ENCODE data around the gene KLHL14. TPM values are rescaled to one million over a fixed set of nuclear protein-coding genes. Genes with fewer than 3 reads are reported as not detected.

The KLHL14 gene
- total RNA-seq, 6 donors from 2014 or later, result 0.20 to 0.49 (median 0.44) TPM; not detected in 3

- TF ChIP-seq POLR2A (IDR thresholded peaks at IDR 0.05) (no peak), POLR2AphosphoS5 (IDR thresholded peaks at IDR 0.05) (no peak), CTCF (IDR thresholded peaks at IDR 0.05) (no peak), EP300 (IDR thresholded peaks at IDR 0.05) (no peak)
- no peaks in the 10 kb centered on the region for H3K36me3 ChIP-seq
- H3K4me3 ChIP-seq, result no peak overlapping the region
- 85 to 87% methylated on average over 8 of the region's 8 CpGs for WGBS, 2 donors
- H3K27me3 ChIP-seq, result no peaks in the 10 kb centered on the region
- ATAC-seq (ENCODE audit: low FRiP score in 2 of 2) (no peak), DNase-seq (peak in 1 of 2 donors; percentile 15)
- H3K9me3 ChIP-seq, result no peaks in the 10 kb centered on the region
- H3K4me1 ChIP-seq, result no peaks in the 10 kb centered on the region
- no peak overlapping the region for H3K27ac ChIP-seq
Observed at GRCh38 chr18:32684940-32685339, 87.9 kb downstream of the KLHL14 start.

- ATAC-seq (ENCODE audit: low FRiP score in 2 of 2), result no peak
- no peak overlapping the region for H3K27ac ChIP-seq
- no peak for TF ChIP-seq POLR2A (IDR thresholded peaks at IDR 0.05)
- TF ChIP-seq EP300 (IDR thresholded peaks at IDR 0.05), result no peak
- TF ChIP-seq CTCF (IDR thresholded peaks at IDR 0.05), result no peak
- no peak for TF ChIP-seq POLR2AphosphoS5 (IDR thresholded peaks at IDR 0.05)
- no peak for DNase-seq
- H3K4me3 ChIP-seq, result no peak overlapping the region
- no peaks in the 10 kb centered on the region for H3K27me3 ChIP-seq
- H3K4me1 ChIP-seq, result no peaks in the 10 kb centered on the region
- WGBS, 2 donors, result 92 to 100% methylated on average over 1 of the region's 1 CpG
- H3K9me3 ChIP-seq, result no peaks in the 10 kb centered on the region
- H3K36me3 ChIP-seq, result no peaks in the 10 kb centered on the region
Observed at GRCh38 chr18:32684096-32684495, 88.7 kb downstream of the KLHL14 start.

- no peaks in the 10 kb centered on the region for H3K4me1 ChIP-seq
- no peak overlapping the region for H3K4me3 ChIP-seq
- 80 to 82% methylated on average over 4 of the region's 4 CpGs for WGBS, 2 donors
- no peaks in the 10 kb centered on the region for H3K36me3 ChIP-seq
- no peaks in the 10 kb centered on the region for H3K9me3 ChIP-seq
- ATAC-seq (ENCODE audit: low FRiP score in 2 of 2) (no peak), DNase-seq (no peak)
- H3K27me3 ChIP-seq, result no peaks in the 10 kb centered on the region
- TF ChIP-seq POLR2A (IDR thresholded peaks at IDR 0.05) (no peak), POLR2AphosphoS5 (IDR thresholded peaks at IDR 0.05) (no peak), EP300 (IDR thresholded peaks at IDR 0.05) (no peak), CTCF (IDR thresholded peaks at IDR 0.05) (no peak)
- H3K27ac ChIP-seq, result no peak overlapping the region
Observed at GRCh38 chr18:32683044-32683443, 89.8 kb downstream of the KLHL14 start.

- Histone ChIP-seq H3K27ac (no peak overlapping the region), H3K4me3 (no peak overlapping the region), H3K27me3 (no peaks in the 10 kb centered on the region), H3K4me1 (no peaks in the 10 kb centered on the region), H3K9me3 (no peaks in the 10 kb centered on the region), H3K36me3 (no peaks in the 10 kb centered on the region)
- DNase-seq, result no peak
- no peak for TF ChIP-seq CTCF (IDR thresholded peaks at IDR 0.05)
- TF ChIP-seq POLR2AphosphoS5 (IDR thresholded peaks at IDR 0.05), result no peak
- TF ChIP-seq EP300 (IDR thresholded peaks at IDR 0.05), result no peak
- no peak for TF ChIP-seq POLR2A (IDR thresholded peaks at IDR 0.05)
- ATAC-seq (ENCODE audit: low FRiP score in 2 of 2), result no peak
Observed at GRCh38 chr18:32677578-32677977, 95.2 kb downstream of the KLHL14 start.

GRCh38 chr18:32674491-32674890, 98.3 kb downstream of the KLHL14 start:
- no peak for ATAC-seq (ENCODE audit: low FRiP score in 2 of 2)
- H3K4me3 ChIP-seq, result no peak overlapping the region
- no peak overlapping the region for H3K27ac ChIP-seq
- H3K4me1 ChIP-seq, result no peaks in the 10 kb centered on the region
- WGBS, 2 donors, result 35 to 38% methylated on average over 2 of the region's 2 CpGs
- TF ChIP-seq CTCF (IDR thresholded peaks at IDR 0.05) (no peak), EP300 (IDR thresholded peaks at IDR 0.05) (no peak), POLR2AphosphoS5 (IDR thresholded peaks at IDR 0.05) (no peak), POLR2A (IDR thresholded peaks at IDR 0.05) (no peak)
- DNase-seq, result no peak
- H3K9me3 ChIP-seq, result no peaks in the 10 kb centered on the region
- no peaks in the 10 kb centered on the region for H3K36me3 ChIP-seq
- H3K27me3 ChIP-seq, result no peaks in the 10 kb centered on the region
